MM.1S (cell line): ENCODE results near the gene EXOC4.

Experiments
- EZH2phosphoT487 ChIP-seq: fragments of 300-600 bp; sonication (generic); IDR thresholded peaks from 2 replicates; pipeline ENCODE4 v1.6.1; 2018; ENCODE audit warnings: antibody characterized with exemption, low read length
- TF ChIP-seq, protein P1 (sequence below): fragments of 300-600 bp; sonication (generic); IDR thresholded peaks from 2 replicates; pipeline ENCODE4 v1.5.1; 2016; ENCODE audit warnings: antibody characterized with exemption, low read length, mixed read lengths

- TF ChIP-seq, protein P1, sequence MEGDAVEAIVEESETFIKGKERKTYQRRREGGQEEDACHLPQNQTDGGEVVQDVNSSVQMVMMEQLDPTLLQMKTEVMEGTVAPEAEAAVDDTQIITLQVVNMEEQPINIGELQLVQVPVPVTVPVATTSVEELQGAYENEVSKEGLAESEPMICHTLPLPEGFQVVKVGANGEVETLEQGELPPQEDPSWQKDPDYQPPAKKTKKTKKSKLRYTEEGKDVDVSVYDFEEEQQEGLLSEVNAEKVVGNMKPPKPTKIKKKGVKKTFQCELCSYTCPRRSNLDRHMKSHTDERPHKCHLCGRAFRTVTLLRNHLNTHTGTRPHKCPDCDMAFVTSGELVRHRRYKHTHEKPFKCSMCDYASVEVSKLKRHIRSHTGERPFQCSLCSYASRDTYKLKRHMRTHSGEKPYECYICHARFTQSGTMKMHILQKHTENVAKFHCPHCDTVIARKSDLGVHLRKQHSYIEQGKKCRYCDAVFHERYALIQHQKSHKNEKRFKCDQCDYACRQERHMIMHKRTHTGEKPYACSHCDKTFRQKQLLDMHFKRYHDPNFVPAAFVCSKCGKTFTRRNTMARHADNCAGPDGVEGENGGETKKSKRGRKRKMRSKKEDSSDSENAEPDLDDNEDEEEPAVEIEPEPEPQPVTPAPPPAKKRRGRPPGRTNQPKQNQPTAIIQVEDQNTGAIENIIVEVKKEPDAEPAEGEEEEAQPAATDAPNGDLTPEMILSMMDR = no peak
- TF ChIP-seq EZH2phosphoT487 = no peak
These were observed 184.7 kb downstream of the EXOC4 start for GRCh38 chr7:133437544-133437943.
